ENCODE data around the gene PALLD. TPM values are rescaled to one million over a fixed set of nuclear protein-coding genes. Genes with fewer than 3 reads are reported as not detected.

The PALLD gene
- total and polyA plus RNA-seq, 2 of the 8 experiments (the other 6 are each of a cell fraction or from before 2014, with no cell fraction given): 10.5 to 25.0 TPM

GRCh38 chr4:168594121-168594520 is 97.3 kb downstream of the PALLD start:
- Histone ChIP-seq H4K5ac (ENCODE audit: insufficient read length, low read depth, low read length) (no peak overlapping the region), H2AFZ (ENCODE audit: low read length) (no peak overlapping the region), H2BK5ac (ENCODE audit: low read depth, low read length) (no peak overlapping the region), H3K4ac (replicated peaks; ENCODE audit: insufficient read length, low read depth, low read length) (no peak overlapping the region), H4K91ac (replicated peaks; ENCODE audit: insufficient read length, low read length) (no peak overlapping the region), H3K79me1 (ENCODE audit: low read depth, low read length) (no peaks in the 10 kb centered on the region), H2BK15ac (ENCODE audit: low read length) (no peak overlapping the region), H3K27ac (ENCODE audit: low read depth, low read length) (no peak overlapping the region), H2AK5ac (ENCODE audit: low read depth, low read length) (no peak overlapping the region), H3K4me2 (ENCODE audit: insufficient read depth in 1 of 2, low read depth in 2 of 2, low read length in 2 of 2) (no peak overlapping the region), H3K56ac (replicated peaks; ENCODE audit: insufficient read length, low read depth, low read length) (no peak overlapping the region), H3K23me2 (ENCODE audit: low read depth, low read length) (no peaks in the 10 kb centered on the region), H3K18ac (ENCODE audit: extremely low read depth, low read length) (no peak overlapping the region), H2BK120ac (replicated peaks; ENCODE audit: low read depth, low read length) (no peak overlapping the region), H4K8ac (ENCODE audit: extremely low read depth, insufficient read depth, low read length) (no peak overlapping the region), H3K14ac (ENCODE audit: insufficient read length) (no peak overlapping the region), H3K27me3 (replicated peaks in 1 of 4; ENCODE audit: control insufficient read depth in 3 of 4, extremely low read depth in 1 of 4, insufficient read depth in 3 of 4, low read length in 3 of 4) (no peaks in the 10 kb centered on the region), H2BK20ac (ENCODE audit: low read length) (no peak overlapping the region), H3K79me2 (ENCODE audit: control insufficient read depth in 1 of 2, insufficient read depth in 2 of 2, low read length in 2 of 2) (no peaks in the 10 kb centered on the region), H3K4me3 (ENCODE audit: extremely low read depth in 1 of 4, insufficient read depth in 2 of 4, low read depth in 3 of 4, low read length in 4 of 4) (no peak overlapping the region), H2BK12ac (ENCODE audit: low read depth, low read length) (no peak overlapping the region), H4K20me1 (replicated peaks in 1 of 2; ENCODE audit: control insufficient read depth in 1 of 2, insufficient read depth in 2 of 2, low read length in 2 of 2) (no peaks in the 10 kb centered on the region), H3K9ac (replicated peaks in 1 of 4; ENCODE audit: extremely low read depth in 1 of 4, low read depth in 3 of 4, low read length in 3 of 4) (no peak overlapping the region), H3K23ac (ENCODE audit: insufficient read length) (no peak overlapping the region), H3K9me3 (ENCODE audit: insufficient read depth in 2 of 2, low read depth in 1 of 2, low read length in 1 of 2) (no peaks in the 10 kb centered on the region), H3K4me1 (replicated peaks in 1 of 4; ENCODE audit: control insufficient read depth in 3 of 4, insufficient read depth in 4 of 4, low read length in 3 of 4) (no peaks in the 10 kb centered on the region), H3K36me3 (ENCODE audit: control insufficient read depth in 2 of 4, insufficient read depth in 4 of 4, low read length in 3 of 4) (no peaks in the 10 kb centered on the region)
- no peak for FAIRE-seq
- WGBS, 2 experiments (ENCODE audit: extremely low coverage in 1 of 2, insufficient coverage in 1 of 2, insufficient read length in 1 of 2, insufficient replicate concordance in 2 of 2, low coverage in 1 of 2, low lambda C conversion rate in 2 of 2, missing lambda C conversion rate in 1 of 2): 87 to 100% methylated on average over 1 to 5 of the region's 5 CpGs
- CTCF ChIA-PET (ENCODE audit: partially characterized antibody): interaction anchor here (0.6 to 1.9 kb wide), 2 partner anchors 9 to 295 kb away, joined by 3 to 8 read pairs; no protein-coding TSS in a partner anchor
- POLR2A ChIA-PET (ENCODE audit: partially characterized antibody): no interaction called here
- TF ChIP-seq CEBPB (IDR thresholded peaks at IDR 0.05; ENCODE audit: low read depth, low read length) (no peak), SIX5 (IDR thresholded peaks at IDR 0.05; ENCODE audit: low read depth, low read length) (no peak), CBX5 (IDR thresholded peaks at IDR 0.05; ENCODE audit: low read depth, low read length) (no peak)
- DNase-seq (ENCODE audit: low read depth in 1 of 2, low spot score in 2 of 2): no peak

All from H1 (cell line).